Measurements from ENCODE around the gene LRRC3.
A peak's percentile ranks its signal among the peaks of the same experiment; 100 is the strongest.

The LRRC3 gene

DNA sequence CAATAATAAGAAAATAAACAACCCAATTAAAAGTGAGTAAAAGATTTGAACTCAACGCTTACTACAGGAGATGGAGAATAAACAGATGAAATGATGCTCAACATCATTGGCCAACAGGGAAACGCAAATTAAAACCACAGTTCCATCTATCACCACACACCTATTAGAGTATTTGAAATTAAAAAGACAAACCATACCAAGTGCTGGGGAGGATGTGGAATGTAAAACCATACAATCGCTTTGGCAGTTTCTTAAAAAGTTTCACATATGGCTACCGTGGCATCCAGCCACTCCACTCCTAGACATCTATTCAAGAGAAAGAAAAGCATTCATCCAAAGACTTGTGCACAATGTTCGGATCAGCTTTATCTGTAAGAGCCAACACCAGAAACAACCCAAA is 1.3 kb upstream of the LRRC3 start:
- no peak for DNase-seq (ENCODE audit: low read depth)
- H3K4me3 ChIP-seq (ENCODE audit: low read depth, low read length) = no peak overlapping the region

DNA sequence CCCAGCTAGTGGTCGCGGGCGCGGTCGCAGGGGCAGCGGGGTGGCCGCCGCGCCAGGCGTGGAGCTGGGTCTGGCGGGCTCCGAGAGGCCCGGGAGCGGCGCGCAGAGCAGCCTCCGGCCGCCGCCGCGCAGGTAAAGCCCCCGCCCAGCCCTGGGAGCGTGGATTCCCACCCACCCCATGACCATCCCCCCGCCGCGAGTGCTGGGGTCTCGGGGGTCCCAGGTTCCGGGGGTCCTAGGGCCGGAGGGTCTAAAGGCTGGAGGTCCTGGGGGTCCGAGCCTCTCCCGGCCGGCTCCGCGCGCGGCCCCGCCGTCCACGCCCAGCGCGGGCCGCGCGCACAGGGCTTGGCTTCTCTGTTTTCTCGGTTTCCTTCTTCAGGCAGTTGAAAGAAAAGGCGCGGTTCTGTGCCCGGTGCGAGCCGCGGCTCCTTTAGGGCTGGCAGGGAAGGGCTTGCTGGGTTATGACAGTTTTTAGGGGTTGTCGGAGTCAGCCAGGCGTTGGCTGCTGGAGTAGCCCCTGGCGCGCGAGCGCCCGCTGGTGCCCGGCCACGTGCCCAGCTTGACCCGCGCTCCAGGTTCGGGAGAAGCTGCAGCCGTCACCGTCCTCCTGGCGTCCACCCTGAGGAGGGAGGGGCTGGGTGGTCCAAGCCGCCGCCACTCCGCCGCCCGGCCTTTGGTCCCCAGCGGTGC is 359 bp downstream of the LRRC3 start:
- peak overlapping the region; percentile 51 for H3K4me3 ChIP-seq (ENCODE audit: low read depth, low read length)
- no peak for DNase-seq (ENCODE audit: low read depth)

DNA sequence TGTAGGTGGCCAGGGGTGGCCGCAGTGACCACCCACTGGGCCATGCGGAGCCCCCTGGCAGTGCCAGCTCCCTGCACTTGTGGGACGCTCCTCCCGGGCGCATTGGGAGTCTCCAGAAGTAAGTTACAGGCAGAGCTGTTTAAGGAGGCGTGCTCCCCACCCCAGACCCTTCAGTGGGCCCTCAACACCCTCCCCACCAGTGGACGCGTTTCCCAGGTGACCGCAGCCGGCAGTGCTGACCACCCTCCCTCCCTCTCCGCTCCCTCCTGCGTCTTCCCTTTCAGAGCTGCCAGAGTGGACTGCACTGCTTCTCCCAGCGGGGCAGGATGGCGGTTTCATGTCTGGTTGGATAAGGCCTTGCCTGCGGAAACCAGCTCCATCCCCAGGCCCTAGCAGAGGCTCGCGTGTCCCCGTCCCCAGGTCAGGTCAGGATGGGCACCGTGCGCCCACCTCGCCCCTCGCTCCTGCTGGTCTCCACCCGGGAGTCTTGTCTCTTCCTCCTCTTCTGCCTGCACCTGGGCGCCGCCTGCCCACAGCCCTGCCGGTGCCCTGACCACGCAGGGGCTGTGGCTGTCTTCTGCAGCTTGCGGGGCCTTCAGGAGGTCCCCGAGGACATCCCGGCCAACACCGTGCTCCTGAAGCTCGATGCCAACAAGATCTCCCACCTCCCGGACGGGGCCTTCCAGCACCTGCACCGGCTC is 1.1 kb downstream of the LRRC3 start:
- no peak for DNase-seq (ENCODE audit: low read depth)
- peak overlapping the region; percentile 51 for H3K4me3 ChIP-seq (ENCODE audit: low read depth, low read length)

DNA sequence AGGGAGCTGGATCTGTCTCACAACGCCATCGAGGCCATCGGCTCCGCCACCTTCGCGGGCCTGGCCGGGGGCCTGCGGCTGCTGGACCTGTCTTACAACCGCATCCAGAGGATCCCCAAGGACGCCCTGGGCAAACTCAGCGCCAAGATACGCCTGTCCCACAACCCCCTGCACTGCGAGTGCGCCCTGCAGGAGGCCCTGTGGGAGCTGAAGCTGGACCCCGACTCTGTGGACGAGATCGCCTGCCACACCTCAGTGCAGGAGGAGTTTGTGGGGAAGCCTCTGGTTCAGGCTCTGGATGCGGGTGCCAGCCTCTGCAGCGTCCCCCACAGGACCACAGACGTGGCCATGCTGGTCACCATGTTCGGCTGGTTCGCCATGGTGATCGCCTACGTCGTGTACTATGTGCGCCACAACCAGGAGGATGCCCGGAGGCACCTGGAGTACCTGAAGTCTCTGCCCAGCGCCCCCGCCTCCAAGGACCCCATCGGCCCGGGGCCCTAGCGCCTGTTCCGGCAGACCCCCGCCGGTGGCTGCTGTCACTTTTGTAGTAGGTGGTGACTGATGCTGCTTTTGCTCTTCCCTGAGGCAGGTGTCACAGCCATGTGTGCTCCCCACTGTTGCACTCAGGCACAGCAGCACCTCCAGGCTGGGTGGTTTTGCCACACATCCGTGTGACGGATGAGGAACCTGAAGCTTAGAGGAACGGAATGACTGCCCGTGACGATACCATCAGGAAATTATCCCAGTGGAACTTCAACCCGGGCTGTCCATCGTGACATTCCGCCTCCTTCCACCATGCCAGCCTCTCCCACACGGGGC is 1.8 kb downstream of the LRRC3 start:
- no peak overlapping the region for H3K4me3 ChIP-seq (ENCODE audit: low read depth, low read length)
- DNase-seq (ENCODE audit: low read depth) = no peak

DNA sequence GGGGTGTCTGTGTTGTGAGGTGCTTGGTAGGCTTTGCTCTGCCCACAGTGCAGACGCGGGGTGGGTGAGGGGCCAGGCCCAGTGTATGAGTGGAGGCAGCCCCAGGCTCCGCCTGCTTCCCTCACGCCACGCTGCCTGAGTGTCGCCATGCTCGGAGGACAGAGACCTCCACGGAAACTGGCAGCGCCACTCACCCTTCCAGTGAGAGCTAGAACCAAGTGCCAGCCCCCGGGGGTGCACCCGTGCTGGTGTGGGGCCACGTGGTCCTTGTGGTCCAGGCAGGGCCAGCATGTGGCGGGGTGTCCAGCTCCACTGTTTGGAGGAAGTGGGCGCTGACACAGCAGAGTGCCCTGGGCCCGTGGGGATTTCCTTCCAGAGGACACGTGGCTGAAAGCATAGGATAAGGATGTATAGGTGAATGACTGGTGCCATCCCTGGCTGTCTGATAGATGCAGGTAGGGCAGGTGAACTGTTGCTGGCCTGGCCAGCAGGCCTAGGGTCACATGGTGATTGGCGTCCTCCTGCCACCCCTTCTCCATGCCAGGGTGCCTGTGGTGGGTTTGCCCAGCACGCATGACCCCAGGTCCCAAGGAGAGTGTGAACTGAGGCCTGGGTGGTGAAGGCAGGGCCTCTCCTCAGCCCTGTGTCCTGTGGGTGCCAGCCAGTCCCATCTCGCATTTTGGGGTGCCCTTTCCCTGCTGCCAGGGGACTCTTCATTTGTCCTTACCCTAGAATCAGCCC is 3.8 kb downstream of the LRRC3 start:
- H3K4me3 ChIP-seq (ENCODE audit: low read depth, low read length) = no peak overlapping the region
- DNase-seq (ENCODE audit: low read depth) = no peak

DNA sequence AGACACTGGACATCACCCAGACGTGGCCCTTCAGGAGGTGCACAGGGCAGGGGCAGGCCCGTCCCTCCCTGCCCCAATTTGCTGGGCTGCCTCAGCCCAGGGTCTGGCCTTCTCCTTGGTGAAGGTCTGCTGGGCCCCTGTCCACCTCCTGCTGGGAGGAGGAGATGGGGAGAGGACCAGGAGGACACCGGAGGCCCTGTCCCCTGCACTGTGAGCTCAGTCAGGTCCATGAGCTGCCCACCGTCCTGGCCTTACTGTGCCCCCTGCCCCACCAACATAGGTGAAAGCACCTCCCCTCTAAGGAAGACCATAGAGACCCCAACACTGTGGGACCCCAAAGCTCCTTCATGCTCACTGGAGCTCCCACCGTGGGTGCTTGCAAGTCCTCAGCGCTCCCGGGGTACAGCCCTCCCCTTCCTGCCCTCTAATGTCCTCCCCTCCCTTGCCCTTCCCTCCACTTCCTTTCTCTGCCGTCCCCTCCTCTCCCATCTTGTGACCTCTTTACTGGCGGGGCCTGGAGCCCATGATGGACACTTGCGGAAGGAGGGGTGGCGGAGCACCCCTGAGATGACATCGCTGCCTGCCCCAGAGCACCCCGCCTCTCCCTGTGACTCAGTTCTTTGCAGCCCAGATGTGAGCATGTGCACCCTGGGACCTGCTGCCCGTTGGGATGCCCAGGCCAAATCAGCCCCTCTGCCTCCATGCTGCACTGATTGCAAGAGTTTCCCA is 4.6 kb downstream of the LRRC3 start:
- no peak overlapping the region for H3K4me3 ChIP-seq (ENCODE audit: low read depth, low read length)
- DNase-seq (ENCODE audit: low read depth) = no peak

DNA sequence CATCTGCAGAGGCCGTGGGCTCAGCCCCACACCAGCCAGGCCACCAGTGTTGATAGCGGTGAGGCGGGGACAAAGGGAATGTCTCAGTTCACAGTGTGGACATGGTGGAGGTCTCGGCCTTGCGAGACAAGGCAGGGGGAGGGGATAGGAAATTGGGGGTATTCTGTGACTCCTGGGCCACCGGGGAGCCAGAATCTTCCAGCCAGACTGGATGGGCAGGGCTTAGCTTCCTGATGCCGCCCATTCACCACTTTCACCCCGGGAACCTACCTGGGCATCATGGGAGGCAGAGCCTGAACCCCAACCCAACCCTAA is 5.1 kb downstream of the LRRC3 start:
- DNase-seq (ENCODE audit: low read depth) = no peak

DNA sequence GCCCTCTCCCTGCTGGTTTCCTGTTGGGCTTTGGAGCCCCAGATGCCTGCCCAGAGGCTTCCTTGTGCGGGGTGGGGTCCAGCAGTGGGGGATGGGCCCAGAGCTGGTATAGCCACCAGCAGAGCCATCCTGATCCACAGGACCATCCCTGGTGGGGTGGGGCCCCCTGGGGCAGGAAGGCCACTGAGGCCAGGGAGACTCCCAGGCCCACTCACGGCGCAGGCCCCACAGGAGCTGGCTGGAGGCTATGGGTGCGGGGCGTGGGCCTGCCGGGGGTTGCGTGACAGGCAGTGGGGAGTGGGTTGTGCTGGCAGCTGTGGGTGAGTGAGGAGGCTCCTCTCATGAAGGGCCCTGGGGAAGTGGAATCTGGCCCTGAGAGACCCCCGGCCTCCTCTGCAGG is 5.7 kb downstream of the LRRC3 start:
- no peak overlapping the region for H3K4me3 ChIP-seq (ENCODE audit: low read depth, low read length)
- DNase-seq (ENCODE audit: low read depth) = no peak

More for the DNA sequence above, 5.1 kb downstream of the LRRC3 start:
- no peak overlapping the region for H3K4me3 ChIP-seq (ENCODE audit: low read depth, low read length)

DNA sequence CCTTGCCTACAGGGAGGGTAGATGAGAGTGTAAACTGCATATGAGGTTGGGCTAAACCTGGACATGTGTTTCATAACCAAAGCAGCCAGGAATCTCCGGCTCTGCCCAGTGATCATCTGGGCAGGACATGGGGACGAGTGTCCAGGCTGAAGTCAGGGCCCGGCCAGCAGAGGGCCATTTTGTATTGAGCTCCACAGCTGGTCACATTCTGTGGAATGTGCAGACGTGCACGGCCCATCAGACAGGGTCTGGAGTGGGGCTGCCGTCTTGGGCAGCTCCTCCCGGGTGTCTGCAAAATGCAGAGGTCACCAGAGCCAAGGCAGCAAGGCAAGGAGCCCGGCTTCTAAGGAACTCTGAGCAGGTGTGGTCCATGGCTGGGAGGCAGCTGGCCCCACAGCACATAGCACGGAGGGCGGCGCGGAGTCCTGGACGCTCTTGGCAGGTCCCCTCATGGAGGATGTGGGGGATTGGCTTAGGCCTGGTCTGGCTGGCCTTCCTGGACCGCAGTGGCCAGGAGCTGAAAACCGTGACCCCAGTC is 6.2 kb downstream of the LRRC3 start:
- no peak overlapping the region for H3K4me3 ChIP-seq (ENCODE audit: low read depth, low read length)
- no peak for DNase-seq (ENCODE audit: low read depth)

DNA sequence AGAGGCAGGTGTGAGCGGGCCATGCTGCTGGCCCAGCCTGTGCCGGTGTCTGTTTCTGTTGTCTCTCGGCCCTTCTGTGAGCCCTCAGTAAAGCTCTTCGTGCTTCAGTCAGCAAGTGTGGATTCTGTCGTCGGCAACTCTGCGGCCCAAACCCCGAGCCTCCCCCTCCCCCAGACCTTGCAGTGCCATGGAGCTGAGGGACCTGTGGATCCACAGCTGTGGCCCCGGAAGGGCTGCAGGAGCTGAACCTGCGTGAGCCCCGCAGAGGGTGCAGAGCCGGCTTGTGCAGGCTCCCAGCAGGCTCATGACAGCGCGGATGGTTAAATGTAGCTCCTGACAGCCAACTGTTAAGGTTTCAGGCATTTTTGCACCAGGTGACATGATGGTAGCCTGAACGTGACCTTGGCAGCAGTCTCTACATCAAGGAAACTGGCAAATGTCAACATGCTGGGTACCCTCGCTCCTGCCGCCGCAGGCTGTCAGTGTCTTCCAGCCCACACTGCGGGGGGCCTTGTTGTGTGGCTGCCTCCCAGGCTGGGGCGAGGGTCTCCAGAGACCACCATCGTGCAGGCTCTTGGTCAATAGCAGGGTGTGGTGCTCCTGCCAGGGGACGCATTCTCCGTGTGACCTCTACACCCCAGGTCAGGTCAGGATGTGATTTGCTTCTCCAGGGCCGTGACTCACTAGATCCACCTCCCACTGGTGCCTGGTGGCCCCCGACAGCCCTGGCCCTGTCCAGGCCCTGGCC is 7.0 kb downstream of the LRRC3 start:
- no peak for DNase-seq (ENCODE audit: low read depth)
- H3K4me3 ChIP-seq (ENCODE audit: low read depth, low read length) = no peak overlapping the region

DNA sequence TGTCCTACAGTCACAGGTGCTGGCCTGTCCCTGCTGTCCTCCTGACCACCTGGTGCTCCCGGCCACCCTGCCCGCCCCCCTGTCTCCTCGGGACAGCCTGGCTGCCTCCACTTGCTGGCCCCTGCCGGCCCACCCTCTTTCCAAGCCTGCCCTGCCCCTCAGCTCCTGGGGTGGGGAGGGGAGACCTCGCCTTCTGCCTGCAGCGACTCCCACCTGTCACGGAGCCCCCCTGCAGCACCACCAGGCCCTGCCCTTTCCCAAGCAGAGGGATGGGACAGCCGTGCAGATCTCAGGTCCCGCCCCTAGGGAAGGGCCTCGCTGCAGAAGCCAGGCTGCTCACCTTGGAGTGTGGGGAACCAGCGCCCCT is 7.5 kb downstream of the LRRC3 start:
- DNase-seq (ENCODE audit: low read depth) = no peak
- H3K4me3 ChIP-seq (ENCODE audit: low read depth, low read length) = no peak overlapping the region

DNA sequence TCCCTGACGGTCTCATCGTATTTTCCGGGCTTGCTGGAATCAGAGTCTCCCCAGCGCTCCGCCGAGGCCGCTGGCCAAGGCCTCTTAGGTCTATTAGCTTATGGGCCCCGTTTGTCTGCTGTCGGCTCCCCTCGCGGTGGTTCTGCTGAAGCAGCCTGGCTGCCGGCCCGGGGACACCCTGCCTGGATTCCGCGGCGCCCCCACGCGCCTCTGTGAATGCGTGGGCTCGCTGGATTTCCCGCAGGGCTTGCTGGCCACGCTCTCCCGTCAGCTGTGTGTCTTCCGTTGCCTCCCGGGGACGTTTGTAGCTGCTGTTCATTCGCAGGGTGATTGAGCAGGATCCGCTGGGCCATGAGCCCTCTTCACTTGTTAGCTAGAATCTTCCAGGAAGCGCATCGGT is 8.4 kb downstream of the LRRC3 start:
- no peak for DNase-seq (ENCODE audit: low read depth)
- H3K4me3 ChIP-seq (ENCODE audit: low read depth, low read length) = no peak overlapping the region

DNA sequence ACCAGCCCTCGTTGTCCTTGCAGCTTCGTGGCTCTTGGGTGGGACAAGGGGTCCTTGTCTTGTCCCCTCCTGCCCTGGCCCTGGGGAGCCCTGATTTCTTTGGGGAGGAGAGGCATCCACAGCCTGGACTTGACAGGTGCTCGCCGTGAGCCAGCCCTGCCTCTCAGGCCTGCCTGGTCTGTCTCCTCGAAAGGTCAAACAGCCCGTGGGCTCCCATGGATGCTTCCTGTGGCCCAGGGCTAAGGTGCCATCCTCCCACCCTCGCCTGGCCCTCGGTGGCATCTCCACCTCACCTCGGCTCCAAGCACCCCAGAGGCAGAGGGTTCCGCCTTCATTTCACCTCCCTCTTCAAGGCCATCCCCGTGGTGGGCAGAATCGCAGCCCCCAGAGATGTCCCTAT is 9.0 kb downstream of the LRRC3 start:
- DNase-seq (ENCODE audit: low read depth) = no peak
- no peak overlapping the region for H3K4me3 ChIP-seq (ENCODE audit: low read depth, low read length)

DNA sequence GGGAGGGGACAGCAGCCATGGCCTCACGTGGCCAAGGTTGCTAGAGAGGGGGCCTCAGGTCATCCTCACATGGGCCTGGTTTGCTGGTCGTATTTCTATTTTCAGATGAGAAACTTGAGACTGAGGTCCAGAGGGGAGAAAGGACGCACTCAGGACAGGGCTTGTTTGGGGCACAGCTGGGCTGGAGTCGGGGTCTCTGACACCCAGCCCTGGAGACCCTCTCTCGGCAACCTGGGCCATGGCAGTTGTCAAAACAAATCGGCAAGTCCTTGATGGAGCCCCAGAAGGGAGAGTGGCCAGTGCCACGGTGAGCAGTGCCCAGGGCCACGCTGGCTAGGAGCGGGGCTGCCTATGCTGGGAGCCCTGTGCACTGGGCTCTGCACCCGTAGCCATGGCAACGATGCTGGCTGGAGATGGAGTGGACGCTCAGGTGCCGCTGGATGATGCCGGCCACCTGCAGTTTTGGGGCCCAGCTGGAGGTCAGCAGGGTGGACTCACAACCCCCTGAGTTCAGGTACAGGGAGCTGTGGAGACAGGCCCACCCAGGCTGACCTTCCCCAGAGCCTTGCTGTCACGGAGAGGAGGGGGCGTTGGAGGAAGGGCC is 11.1 kb downstream of the LRRC3 start:
- DNase-seq (ENCODE audit: low read depth) = no peak
- no peak overlapping the region for H3K4me3 ChIP-seq (ENCODE audit: low read depth, low read length)

DNA sequence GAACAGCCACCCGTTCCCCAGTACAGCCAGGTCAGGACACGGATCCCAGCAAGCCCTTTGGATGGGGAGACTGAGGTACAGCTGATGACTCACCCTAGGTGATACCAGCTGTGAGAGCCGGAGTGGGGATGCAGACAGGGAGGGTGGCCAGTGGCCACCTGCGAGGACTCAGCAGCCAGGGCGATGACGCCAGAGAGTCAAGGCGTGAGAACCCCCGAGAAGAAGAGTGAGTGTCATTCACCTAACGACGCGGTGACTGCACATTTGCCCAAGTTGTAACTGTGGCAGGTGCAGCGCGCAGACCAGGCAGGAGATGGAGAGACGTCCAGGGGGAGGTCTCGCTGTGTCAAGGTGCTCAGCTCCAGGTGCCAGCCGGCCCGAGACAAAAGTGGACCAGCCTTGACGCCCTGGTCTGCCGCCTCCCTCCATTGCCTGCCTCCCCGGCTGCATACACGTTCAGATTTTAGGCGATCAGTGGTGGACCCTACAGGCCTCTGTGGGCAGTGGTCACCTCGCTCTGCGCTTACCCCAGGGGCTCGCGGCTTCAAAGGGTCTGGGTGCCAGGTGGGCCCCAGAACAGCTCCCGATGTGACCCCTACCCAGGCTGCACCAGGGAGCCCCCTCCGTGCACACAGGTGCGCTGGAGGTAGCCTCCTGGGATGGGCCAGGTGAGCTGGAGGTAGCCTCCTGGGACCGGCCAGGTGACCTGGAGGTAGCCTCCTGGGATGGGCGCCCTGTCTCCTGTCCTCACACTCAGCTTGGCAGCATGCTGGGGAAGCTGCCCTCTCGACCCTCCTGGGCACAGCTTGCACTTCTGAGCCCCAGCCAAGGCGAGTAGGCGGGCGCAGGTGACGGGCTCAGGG is 11.9 kb downstream of the LRRC3 start:
- no peak for DNase-seq (ENCODE audit: low read depth)
- H3K4me3 ChIP-seq (ENCODE audit: low read depth, low read length) = no peak overlapping the region

DNA sequence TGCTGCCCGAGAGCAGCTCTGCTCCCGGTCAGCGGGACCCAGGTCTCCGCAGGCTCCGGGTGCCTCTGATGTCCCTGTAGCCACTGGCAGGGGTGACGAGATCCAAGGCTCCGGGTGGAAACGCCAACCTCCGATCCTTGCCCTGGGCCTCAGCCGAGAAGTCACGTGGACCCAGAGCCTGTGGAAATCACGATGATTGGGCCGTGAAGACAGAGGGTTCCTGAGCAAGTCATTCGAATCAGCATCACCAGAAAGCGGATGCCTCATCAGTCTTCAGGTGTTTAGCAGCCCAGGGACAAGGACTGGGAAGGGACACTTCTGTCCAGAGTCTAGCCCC is 12.5 kb downstream of the LRRC3 start:
- H3K4me3 ChIP-seq (ENCODE audit: low read depth, low read length) = no peak overlapping the region
- DNase-seq (ENCODE audit: low read depth) = no peak

DNA sequence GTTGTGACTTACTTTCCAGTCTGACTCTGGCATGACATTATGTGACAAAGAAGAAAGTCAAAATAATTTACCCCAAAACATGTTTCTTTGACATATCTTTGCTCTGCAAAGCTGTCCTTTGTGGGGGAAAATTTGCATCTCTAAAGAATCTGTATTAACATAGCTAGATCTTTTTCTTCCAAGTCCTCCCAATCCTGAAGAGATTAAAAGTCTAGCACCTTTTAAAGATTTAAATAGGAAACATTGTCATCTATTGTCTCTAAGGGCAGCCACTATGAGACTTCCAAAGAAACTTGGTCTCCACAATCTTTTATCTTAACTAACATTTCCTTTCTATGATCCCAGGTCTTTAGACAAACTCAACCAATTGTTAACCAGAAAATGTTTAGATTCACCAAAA is 16.0 kb downstream of the LRRC3 start:
- H3K4me3 ChIP-seq (ENCODE audit: low read depth, low read length) = no peak overlapping the region
- no peak for DNase-seq (ENCODE audit: low read depth)
